Hematopoietic multipotent progenitor cell treated with erythropoietin and hydrocortisone succinate and interleukin-3 and kit ligand, for 8 days (in vitro differentiated cells): ENCODE results near the gene UACA.
"Not testable (repeated sequence)": the region's sequence is repeated elsewhere in the genome, so short reads cannot be mapped to it uniquely, and the experiment has no call there.

Experiments used
- DNase-seq: peaks from one replicate; pipeline ENCODE4 v3.0.0-alpha.2; 2015

The UACA gene

DNA sequence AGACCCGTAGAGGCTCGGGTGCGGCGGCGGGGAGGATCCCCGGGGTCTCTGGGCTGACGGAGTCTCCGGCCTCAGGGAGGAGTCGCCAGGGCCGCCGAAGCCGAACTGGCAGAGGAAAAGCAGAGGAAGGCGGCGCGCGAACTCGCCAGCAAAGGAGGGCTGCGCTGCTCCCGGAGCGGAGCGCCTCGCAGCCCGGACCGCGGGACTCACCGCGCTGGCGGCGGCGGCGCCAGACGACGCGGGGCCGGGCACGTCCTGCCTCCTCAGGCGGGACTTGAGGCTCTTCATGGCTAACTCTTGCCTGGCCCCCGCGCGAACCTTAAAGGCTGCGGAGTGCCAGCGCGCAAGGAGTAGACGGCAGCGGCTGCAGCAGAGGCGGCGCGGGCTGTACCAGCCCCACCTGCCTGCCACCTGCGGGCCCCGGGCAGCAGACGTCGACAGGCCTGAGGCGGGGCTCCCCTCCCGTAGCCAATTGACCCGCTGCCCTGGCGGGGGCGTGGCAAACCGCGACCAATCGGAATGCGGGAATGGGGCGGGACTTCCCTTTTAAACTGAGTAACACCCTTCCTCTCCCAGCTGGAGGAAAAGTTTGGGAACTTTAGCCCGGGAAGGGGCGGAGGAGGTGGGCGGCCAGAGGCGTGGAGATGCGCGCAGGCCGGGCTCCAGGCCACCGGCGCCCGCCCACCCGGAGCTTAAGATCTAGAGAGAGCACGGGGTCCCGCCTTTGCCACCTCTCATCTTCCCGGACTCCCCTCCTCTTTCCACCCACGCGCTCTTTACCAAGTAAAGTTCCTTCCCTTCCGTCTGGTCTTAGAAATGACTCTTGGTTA lies at the start of gene UACA:
UACA (minus strand) TSS at position 439 of the 830 bp plus-strand sequence; CDS start at position 288, 151 bp downstream.
- DNase-seq: peak; percentile 86

GRCh38 chr15:70812827-70813364 lies 49.5 kb upstream of the UACA start:
- no peak for DNase-seq

DNA sequence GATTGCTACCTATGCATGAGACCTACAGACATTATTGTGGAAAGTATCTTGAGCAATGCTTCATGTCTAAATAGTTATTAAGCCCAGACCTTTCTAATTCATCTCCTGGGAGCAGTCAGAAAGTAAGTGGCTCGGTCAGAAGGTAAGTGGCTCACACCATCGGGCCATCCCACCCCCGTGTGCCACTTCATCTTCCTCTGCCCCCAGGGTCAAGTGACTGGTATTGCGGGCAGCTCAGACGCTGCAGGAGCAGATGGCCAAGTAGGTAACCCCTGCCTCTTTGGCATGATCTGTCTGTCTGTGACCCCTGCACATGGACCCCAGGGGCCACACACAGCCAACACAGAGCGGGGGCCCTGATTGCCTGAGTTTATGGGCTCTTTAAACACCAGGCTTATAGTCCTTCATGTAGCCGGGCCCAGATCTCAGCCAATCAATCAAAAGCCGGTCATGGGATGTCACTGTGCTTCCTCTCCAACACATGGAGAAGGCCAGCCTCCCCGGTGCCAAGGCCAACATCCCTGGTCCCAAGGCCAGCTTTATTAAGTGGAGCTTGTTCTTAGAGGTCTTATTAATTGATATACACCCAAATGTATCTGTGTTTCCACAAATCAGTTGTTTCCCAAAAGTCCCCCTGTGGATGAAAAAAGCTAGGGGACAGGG lies 47.7 kb upstream of the UACA start:
- DNase-seq: no peak

DNA sequence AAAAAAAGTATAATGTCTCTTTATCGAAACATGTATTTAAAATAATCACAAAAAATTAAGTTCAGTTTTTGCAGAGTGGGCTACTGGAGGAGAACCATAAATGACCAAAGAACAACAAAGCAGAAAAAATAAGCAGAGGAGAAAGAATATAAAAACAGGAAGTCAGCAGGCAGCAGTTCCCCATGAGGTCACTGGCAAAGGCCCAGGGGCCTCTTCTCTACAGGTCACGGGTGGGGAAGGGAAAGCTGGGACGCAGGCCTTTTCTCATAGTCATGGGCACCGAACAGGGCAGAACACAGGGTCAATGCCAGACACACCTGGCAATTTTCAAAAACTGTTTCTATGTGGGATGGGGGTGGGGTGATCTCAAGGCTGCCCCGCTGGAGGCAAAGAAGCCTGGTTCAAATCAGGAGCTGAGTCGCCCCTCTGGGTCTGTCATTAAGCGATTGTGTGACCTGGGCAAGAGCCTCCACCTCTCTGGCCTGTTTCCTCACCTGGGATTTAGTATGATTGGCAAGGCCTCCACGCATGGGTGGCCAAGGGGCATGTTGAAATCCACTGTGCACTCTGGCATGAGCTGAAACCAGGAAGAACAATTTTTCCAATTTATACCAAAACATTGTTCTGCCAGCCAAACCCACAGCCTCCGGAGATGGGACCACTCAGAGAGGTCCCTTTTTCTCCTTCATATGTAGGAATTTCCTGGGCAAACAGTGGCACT lies 43.8 kb upstream of the UACA start:
- no peak for DNase-seq

DNA sequence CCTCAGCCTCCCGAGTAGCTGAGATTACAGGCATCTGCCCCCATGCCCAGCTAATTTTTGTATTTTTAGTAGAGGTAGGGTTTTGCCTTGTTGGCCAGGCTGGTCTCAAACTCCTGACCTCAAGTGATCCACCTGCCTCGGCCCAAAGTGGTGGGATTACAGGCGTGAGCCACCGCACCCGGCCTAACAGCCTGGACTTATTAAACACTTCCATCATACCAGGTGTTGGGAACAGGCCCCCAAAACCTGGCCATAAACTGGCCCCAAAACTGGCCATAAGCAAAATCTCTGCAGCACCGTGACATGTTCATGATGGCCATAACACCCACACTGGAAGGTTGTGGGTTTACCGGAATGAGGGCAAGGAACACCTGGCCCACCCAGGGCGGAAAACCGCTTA lies 41.0 kb upstream of the UACA start:
- DNase-seq: not testable (repeated sequence)

DNA sequence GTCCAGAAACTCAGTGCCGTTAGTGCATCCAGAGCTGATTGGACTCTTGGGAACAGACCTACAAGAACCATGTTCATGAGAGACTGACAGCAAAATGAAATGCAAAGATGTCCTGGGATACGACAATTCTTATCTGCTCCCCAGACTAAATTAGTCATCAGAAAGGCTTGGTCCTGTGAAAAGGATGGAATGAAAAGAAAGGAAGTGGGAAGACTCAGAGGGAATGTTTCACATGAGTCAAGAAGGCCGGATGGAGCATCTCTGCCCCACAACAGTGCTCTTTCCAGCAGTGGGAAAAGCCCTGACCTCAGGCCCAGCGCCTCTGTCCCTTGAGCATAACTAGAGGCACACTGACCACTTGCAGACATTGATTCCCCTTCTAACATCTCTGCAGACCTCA lies 39.3 kb upstream of the UACA start:
- no peak for DNase-seq

DNA sequence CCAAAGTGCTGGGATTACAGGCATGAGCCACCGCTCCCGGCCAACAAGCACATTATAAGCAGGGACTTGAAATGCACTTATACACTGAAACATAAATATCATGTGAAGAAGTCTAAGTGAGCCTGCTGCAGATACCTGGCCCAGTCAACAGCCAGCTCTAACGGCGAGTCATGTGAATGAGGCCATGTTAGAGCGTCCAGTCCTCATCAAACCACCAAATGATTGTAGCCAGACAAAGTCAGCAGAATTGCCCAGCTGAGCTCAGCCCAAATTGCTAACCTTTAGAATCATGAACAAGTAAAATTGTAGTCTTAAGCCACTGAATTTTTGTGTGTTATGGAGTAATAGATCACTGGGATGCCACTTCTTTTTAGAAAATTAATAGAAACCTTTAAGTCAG lies 37.8 kb upstream of the UACA start:
- no peak for DNase-seq

GRCh38 chr15:70799667-70800450 lies 36.5 kb upstream of the UACA start:
- DNase-seq: no peak

GRCh38 chr15:70797464-70797863 lies 34.1 kb upstream of the UACA start:
- no peak for DNase-seq

- DNase-seq: no peak
Observed at GRCh38 chr15:70796516-70797310, 33.4 kb upstream of the UACA start.

DNA sequence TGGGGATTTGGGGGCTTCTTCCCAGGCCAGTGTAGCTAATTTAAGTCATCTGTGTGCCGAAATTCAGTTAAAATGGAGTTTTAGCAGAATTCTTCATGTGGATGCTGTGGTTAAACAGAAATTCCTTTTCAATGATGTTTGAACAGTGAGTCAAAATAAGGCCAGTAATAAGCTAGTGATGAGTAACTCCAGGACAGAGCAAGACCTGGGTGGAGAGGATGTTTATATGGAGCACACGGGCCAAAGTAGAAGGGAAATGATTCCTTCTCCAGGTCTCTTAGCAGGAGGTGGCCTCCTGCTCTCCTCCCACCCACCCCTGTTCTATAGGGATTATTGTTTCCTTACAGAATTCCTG lies 31.9 kb upstream of the UACA start:
- DNase-seq: no peak

DNA sequence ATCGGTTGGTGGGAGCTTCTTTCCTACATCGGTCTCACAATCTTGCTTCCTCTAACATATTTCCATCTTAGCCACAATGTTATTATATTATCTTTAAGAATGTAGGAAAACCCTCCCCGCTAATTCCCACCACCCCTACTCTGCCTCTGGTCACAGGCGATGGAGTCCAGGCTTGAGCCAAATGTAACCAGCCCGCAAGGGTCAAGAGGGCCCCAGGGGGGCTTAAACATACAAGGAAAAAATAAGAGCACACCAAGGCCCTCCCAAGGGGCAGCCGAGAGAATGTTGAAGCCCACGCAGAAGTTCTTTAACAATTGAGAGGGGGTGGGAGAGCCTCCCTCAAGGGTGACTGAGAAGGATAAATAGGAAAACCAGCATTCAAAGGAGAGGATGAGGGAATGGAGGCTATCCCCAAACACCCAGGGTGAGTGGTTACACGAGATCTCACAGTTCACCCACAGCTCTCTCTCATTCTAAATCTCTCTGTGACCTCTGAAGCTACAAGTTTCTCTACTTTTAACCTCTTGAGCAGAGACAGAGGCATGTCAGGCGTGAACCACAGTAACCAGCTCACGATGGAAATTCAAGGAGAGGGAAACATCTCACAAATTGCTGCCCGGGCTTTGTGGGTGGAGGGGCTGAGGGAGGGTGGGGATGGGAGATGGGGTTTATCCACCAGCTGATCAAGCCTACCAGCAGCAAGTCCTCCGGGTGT lies 31.4 kb upstream of the UACA start:
- DNase-seq: no peak

DNA sequence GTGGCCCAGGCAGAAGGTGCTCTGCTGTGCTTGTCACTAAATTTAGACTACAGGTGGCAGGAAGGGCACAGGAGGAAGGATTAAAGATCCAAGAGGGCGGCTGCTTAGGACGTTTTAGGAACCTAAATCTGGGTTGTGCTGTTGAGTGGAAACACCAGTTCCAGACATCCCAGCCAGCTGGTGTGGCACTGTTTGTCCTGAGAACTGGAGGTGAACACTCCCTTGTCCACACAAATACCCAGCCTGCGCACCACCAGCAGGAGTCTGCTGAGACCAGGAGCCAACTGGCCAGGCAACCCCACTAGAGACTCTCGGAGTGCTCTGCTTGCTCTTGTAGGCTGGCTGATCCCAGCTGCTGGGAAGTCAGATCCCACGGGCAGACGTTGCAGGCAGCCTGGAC lies 30.3 kb upstream of the UACA start:
- no peak for DNase-seq

DNA sequence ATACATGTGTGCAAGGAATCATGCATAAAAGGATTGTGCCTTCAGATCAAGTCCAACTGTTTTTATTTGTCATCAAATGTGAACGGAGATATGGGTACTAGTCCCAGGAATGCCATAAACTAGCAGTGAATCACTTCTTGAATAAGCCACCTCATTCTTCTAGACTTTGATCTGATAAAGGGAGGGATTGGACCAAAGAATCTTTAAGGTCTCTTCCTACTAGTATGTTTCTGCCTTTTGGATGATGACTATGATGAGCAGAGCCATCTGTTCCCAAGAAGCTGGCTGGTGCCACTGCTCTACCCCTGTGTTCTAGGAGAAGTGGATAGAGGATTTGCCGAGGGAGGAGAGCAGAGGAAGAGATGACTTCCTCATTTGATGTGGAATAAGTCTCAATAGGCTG lies 28.8 kb upstream of the UACA start:
- DNase-seq: no peak

DNA sequence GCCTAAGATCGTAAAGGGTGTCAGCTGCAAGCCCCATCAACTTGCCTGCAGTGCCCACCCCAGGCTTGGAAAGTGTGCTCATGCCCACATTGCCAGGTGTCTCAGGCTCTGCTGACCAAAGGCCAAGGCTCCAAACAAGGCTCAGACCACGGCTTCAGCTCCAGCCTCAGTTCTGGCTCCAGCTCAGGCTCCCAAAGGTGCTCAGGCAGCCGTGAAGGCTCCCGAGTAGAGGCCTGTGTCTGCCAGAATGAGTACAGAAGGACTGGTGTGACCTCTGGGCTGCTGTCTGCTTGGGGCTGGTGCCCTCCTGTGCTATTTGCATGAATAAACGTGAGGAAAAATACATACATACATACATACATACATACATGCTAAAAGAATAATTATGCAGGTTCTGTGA lies 27.9 kb upstream of the UACA start:
- no peak for DNase-seq

DNA sequence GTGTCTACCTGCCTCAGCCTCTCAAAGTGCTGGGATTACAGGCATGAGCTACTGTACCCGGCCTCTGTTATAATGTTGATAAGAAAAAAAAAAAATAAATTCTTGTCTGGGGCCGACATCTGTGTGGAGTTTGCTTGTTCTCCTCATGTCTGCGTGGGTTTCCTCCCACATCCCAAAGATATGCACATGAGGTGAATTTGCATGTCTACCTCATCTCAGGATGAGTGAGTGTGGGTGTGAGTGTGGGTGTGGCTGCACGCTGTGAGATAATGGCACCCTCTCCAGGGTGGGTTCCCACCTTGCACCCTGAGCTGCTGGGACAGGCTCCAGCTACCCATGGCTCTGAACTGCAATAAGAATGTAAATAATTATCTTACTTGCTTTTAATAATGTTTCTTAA lies 25.9 kb upstream of the UACA start:
- peak; percentile 75 for DNase-seq

DNA sequence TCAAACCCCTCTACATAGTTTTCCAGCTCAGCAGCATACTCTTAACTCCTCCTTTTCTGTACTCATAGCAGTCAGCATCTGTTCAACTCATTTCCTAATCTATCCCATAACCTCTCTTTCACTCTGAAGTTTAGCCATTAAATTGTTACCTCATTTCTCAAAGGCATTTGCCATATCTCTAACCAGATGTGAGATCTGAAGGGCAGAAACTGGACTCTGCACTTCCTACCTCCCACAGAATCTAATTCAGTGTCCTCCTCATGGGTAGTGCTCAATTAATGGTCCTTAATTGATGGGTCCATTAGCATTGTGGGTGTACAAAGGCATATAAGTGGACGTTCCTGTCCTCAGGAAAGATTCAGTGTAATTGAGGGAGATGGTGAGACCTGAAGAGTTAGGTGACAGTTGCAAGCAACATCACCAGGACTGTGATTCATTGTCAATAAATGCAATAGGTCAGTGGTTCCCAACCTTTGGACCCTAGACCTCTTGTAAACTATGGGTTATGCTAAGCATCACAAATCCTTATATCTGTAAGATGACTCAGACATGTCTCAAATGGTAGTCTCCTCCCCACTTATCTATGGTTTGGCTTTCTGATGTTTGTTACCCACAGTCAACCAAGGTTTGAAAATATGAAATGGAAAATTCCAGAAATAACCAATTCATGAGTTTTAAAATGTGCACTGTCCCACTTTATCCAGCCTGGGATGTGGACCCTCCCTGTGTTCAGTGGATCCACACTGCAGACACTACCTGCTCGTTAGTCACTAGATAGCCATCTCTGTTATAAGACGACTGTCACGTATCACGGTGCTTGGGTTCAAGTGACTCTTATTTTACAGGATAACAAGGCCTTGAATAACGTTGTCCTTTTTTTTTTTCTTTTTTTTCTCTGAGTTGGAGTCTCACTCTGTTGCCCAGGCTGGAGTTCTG lies 25.0 kb upstream of the UACA start:
- no peak for DNase-seq

GRCh38 chr15:70786996-70787395 lies 23.6 kb upstream of the UACA start:
- DNase-seq: no peak

DNA sequence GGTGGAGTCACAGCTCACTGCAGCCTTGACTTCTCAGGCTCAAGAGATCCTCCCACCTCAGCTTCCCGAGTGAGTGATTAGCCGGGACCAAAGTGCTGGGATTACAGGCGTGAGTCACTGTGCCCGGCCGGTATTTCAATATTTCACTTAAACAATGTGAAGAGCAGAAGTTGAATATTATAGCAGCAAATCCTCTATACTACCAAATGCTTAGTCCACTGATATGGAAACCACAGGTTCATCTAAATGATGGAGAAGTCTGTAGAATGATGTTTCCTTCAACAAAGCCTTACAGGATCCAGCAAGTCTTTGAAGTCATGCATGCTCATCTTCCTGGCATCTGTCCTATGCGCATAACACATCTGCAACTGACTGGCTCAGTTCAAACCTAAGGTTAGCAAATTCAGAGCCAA lies 20.3 kb upstream of the UACA start:
- no peak for DNase-seq

DNA sequence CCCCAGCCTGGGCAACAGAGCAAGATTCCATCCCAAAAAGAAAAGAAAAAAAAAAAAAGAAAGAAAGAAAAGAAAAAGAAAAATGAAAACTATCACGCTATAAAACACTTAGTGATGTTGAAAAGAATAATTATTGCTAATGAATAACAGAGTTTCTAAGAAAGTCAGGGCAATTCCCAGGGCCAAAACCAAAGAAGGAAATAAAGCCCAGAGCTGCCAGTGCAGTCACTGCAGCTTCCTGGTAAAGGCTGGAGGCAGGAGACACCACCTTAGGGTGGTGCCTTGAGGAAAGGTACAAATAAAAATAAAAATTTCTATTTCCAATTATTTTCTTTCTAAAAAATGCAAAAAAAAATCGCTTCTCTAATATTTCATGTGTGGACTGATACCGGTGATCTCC lies 19.7 kb upstream of the UACA start:
- DNase-seq: no peak
